Activated CD8-positive, alpha-beta memory T cell treated with anti-CD3 and anti-CD28 coated beads for 48 hours (primary cell): Measurements from ENCODE around the gene TNFSF4.
"Not testable (repeated sequence)": the region's sequence is repeated elsewhere in the genome, so short reads cannot be mapped to it uniquely, and the experiment has no call there.

Source experiments
- DNase-seq, 3 experiments: peaks; one replicate each; pipeline ENCODE4 v3.0.0-alpha.2; 2020; ENCODE audit warnings: low read depth in 2 of 3, low spot score in 2 of 3

Gene TNFSF4, protein sequence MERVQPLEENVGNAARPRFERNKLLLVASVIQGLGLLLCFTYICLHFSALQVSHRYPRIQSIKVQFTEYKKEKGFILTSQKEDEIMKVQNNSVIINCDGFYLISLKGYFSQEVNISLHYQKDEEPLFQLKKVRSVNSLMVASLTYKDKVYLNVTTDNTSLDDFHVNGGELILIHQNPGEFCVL

DNA sequence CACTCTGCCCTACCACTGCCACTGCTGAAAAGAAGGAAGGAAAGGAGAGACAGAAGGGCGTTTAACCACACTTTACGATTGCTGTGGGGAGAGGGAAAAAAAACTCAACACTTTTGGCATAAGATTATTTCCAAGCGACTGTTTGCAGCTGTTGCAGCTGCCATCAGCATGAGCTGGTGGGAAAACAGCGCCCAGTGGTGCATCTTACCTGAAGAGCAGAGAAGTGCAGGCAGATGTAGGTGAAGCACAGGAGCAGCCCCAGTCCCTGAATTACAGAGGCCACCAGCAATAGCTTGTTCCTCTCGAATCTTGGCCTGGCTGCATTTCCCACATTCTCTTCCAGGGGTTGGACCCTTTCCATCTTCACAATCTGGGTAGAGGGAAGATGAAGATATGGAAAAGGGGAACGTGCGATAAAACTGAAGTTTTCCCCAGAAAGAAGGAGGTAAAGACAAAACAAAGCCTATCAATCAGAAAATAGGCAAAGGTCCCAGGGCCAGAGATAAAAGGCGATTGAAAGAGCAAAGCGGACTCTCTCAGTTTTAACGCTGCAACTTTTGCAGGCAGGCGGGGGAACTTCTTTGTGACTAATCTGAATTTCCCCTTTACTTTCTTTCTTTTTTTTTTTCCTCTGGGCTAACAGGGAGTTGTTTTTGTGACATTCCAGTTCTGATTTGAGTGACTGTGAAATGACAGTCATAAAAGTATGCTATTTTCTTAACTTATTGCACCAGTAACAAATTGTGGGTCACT lies at the start of gene TNFSF4:
Gene TNFSF4, minus strand, starts transcription at position 516 of the 753 bp plus-strand sequence. Its CDS starts 155 bp downstream, at position 361.
- DNase-seq, result no peak

DNA sequence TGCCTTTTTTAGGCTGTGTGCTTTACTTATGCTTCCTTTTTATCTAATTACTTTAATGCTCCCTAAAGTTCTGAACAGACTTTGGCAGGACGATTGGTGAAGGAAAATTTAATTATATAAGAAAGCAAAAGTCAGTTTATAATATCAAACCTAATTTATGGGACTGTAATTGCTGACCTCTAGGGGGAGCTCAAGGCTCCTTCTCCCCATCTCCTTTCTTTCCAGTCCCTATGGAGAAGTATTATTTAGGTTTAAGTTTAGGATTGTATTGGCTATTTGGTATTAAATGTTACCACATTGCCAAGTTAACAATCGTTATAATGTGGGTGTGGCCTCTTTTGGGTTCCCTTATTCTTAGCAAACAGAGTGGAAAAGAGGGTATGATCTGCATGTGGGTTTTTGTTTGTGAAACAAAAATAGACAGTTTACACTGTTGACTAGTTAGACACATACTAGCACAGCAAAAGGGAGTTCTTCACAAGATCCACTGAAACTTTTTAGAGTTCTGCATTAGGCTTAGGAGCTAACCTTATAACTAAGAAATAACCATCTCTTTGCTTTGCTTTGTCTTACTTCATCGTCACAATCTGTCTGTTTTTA lies 48.2 kb upstream of the TNFSF4 start:
- DNase-seq, result no peak

DNA sequence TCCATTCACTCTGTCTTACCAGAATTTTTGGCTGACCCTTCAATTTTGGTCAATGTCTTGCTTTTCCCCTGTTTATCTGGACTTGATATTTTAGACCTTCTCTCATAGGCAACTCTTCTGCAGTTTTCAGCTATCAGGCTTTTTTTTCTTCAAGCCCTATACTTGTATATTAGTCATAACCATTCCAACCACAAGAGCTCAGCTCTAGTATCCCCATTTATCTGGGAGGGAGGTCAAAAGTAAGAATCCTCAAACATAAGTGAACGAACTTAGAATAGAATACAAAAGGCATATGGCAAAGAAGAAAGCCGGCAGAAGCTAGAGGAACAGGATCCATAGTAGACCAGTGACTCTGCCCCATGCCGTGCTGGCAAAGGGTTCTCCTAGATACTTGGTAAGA lies 45.9 kb upstream of the TNFSF4 start:
- no peak for DNase-seq

DNA sequence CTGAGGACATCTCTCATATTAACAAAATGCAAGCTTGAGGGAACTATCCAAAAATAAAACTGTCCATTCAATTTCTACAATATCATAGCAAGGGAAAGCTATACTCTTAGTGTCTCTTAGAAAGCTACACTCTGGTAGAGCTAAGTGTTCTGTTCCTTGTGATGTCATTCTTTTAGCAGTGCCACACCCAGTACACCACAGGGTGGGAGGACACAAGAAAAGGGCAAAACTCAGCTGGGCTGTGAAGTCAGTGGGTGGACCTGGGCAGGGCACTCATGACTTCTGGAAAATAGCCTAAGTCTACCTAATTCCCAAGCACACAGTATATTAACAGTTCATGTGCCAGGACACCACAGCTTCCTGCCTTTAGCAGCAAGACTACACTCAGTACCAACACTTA lies 42.2 kb upstream of the TNFSF4 start:
- DNase-seq, result no peak

DNA sequence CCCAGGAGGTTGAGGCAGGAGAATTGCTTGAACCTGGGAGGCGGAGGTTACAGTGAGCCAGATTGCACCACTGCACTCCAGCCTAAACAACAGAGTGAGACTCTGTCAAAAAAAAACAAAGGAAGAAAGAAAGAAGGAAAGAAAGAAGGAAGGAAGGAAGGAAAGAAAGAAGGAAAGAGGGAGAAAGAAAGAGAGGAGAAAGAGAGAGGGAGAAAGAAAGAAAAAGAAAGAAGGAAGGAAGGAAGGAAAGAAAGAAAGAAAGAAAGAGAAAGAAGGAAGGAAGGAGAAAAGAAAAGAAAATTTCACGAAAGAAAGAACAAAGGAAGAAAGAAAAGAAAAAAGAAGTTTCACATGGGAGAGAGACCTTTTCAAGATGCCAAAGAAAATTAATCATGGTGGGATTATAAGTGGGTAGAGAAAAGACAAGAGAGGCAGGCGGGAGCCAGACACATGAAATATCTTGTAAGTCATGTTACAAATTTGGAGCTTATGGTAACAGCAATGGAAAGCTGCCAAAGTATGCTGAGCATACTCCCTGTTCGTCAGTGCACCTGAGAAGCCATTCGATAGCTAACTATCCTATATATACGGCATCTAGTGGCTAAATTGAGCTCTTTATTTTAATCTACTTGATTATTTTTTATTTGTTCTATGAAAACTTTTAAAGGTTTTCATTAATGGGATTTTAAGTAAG lies 41.3 kb upstream of the TNFSF4 start:
- no peak for DNase-seq

DNA sequence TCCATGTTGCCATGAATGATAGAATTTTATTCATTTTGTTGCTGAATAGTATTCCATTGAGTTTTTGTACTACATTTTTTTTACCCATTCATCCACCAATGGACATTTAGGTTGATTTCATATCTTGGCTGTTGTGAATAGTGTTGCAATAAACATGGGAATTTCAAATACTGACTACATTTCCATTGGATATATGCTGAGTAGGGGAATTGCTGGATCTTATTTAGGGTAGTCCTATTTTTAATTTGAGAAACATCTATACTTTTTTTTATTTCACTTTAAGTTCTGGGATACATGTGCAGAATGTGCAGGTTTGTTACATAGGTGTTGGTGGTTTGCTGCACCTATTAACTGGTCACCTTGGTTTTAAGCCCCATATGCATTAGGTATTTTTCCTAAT lies 38.8 kb upstream of the TNFSF4 start:
- DNase-seq, result no peak

DNA sequence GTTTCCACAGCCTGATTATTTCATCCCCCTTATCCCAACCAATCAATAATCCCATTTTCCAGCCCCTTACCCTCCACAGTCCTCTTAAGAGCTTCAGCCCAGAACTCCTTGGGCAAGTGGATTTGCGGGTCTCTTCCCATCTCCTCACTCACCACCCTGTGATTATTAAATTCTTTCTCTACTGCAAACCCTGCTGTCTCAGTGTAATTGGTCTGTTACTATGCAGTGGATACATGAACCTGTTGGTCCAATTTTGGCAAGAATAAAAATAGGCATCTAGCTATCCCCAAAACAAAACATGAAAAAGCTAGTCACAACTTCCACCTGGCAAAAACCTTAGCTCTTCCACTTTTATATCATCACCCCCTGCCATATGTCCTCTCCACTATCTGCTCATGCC lies 36.2 kb upstream of the TNFSF4 start:
- no peak for DNase-seq

DNA sequence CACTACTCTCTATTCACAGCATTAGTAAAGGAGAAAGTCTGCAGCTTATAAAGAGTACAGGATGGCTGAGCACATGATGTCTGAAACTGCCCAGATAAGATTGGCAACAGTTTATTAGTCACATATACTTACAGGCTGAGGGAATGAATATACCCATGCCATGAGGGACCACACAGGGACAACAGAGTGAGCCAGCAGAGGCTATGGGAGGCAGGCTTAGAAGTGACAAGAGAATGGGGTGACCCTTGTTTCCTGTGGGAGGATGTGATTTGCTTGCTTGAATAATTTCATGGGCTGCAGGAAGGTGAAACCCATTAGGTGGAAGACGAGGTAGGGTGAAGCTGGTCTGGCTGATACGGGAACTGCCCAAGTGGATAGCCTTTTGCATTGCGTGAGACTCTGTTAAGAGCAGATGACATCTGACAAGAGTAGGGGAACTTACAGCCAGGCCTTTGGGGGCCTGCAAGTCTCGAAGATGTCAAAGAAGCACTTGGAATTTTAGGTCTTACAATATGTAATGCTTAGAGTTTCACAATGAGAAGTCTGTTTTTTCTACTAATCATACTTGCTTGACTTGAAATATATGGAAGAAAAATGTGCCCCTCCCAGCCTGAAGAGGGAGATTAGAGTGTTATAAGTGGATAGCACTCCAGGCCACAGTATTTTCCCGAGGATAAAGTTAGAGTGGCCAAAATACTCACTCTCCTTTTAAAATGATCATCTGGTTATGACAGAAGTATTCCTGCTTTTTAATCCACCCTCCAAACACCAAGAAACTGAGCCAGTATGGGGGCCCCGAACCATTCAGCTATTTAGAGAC lies 34.6 kb upstream of the TNFSF4 start:
- no peak for DNase-seq

DNA sequence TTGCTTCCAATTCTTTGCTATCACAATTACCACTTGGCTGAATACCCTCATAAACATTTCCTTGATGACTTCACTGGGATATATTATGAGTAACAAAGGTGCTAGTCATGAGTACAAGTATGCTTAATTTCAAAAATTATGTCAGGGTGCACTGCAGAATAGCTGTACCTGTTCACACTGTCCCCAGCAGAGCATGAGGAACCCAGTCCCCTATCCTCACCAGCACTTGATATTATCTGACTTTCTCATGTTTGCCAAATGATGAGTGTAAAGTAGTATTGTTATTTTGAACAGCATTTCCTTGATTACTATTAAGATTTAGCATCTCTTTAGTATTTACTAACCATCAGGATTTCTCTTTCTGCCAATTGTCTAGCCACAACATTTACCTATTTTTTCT lies 33.5 kb upstream of the TNFSF4 start:
- no peak for DNase-seq

DNA sequence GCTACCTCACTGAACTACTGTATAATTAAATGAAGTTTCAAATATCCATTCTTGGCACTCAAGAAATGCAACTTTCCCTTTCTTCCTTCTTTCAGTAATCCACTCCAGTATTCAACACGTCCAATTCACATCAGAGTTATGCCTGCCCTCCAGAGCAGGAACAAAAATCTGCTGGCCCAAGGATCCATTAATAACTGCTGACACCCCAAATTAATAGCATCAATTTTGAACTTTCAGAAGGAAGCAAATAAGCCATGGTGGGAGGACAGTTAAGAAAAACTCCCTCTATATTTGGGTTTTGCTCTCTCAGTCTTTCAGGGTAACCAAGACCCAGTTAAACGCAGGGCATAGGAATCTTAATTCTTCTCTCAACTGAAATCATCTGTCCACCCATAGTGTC lies 31.9 kb upstream of the TNFSF4 start:
- DNase-seq, result no peak

DNA sequence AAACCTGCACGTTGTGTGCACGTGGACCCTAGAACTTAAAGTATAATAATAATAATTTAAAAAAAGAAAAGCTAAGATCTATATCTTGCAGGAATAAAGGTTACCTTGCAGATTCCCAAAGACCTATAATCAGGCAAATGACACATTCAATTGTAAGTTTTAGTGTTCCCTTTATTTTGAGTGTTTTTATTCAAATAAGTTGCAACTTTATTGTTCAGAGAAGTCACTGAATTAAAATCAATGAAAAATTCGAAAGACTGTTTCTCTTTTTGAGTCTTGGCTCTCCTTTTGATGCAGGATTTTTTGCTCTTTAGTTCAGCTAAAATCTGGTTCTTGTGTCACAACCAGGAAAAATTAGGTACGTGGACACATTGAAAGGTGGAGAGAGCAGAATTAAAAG lies 27.8 kb upstream of the TNFSF4 start:
- DNase-seq, result no peak

DNA sequence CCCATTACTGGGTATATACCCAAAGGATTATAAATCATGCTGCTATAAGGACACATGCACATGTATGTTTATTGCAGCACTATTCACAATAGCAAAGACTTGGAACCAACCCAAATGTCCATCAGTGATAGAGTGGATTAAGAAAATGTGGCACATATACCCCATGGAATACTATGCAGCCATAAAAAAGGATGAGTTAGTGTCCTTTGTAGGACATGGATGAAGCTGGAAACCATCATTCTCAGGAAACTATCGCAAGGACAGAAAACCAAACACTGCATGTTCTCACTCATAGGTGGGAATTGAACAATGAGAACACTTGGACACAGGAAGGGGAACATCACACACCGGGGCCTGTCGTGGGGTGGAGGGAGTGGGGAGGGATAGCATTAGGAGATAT lies 27.3 kb upstream of the TNFSF4 start:
- not testable (repeated sequence) for DNase-seq

DNA sequence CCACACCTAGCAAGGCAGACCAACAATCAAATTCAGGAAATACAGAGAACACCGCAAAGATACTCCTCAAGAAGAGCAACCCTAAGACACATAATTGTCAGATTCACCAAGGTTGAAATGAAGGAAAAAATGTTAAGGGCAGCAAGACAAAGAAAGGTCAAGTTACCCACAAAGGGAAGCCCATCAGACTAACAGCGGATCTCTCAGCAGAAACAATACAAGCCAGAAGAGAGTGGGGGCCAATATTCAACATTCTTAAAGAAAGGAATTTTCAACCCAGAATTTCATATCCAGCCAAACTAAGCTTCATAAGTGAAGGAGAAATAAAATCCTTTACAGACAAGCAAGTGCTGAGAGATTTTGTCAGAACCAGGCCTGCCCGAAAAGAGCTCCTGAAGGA lies 21.9 kb upstream of the TNFSF4 start:
- not testable (repeated sequence) for DNase-seq

DNA sequence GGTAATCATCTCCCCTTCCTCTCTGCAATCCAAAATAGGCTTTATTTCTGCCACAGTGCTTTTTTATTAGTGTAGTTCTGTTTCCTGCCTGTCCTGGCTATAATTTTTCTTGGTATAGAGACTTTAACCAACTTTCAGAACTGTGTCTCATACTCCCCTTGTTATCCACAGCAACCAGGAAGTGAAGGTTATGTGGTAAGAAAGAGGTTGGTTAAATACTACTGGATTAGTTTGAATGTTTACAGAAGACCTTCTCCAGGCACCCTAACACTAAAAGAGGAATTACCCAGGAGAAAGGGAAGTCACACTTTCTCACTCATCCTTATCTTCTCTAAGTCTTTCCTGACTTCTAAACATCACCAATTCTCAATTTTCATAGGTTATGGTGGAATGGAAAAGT lies 17.8 kb upstream of the TNFSF4 start:
- DNase-seq, result no peak

DNA sequence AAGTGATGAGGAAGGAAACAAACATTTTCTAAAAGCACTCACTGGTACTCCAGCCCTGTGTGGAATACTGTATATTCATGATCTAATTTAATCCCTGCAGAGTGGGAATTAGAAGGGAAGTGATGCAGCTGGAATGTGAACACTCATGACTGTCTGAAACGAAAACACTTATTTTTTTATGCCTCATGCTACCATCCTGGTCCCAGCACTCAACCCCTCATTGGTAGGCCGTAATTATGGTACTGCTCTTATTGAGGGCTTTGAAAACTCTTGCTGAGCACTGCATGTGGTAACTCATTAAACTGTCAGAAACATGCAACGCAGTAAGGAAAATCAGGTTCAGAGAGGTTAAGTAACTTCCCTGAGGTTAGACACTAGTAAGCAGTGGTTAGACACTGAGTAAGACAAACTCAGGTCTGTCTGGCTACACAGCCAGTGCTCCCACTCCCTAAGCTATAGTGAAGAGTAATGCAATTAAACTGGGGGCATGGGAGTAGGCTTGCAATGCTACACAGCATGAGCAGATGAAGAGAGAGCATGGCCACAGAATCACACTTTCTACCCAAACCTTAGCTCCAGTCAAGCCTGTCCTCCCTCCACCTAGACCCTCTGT lies 17.3 kb upstream of the TNFSF4 start:
- DNase-seq, result no peak

DNA sequence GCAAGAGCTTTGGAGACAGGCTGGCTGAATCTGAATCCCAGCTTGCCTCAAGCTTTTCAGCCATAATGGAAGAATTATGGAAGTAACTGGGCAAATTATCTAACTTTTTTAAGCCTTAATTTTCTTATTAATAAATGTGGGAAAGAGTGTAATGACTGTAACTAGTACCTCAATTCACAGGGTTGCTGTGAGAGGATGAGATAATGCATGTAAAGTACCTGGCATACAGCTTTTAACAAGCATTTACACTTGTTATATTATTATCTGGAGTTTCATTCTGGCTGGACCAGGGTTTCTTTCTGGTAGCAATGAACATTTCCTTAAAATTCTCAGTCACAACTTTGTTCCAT lies 15.9 kb upstream of the TNFSF4 start:
- no peak for DNase-seq

DNA sequence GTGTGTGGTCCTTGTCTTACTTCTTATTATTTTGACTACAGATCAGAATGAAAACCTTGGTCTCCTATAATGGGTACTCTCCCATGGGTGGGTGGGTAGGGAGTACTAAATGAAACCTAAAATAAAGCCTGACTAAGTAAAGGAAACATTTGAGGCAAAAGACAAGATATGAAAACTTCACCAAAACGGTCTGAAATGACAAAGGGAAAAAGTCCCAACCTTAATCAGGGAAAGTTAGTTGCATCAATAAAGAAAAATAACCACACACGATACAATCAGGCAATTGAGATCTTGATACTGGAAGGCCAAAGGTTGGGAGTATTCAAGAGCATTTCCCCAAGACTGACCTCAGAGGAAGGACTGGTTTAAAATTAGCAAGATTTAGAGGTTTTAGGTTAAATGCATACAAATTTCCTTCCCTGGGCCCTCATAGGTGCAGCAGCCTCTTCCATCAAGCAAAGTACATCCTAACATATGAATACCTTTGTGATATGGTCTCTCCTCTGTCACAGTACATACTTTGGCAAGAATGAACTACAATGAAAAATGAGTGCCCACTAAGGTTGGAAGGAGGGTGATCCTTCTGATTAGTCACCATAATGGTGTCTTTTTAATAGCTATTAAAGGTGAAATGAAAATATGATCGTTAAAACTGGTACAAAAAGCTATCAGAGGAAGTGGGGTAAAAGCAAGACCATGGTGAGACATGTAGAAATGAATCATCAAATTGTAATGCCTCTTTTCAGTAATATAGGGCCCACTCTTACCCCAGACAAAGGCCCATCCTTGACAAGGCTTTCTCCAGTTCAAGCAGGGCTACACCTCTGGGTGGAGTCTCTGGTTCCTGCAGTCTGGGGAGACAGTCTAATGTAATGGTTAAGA lies 15.3 kb upstream of the TNFSF4 start:
- DNase-seq, result no peak

DNA sequence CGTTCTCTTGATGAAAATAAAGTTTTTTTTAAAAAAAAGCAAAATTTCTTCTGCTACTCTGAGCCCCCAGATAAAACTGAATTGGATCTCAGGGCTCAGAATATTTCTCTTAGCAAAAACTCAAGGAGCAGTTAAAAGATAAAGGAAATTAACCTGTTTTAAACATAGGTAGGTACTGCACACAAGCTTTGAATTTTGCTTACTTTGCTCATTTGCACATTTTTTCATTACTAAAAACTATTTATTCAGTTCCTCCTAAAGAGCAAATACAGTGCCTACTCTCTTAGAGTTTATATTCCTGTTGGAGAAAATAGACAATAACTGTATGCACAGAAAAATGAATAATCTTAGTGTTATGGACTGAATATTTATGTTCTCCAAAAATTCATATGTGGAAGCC lies 13.0 kb upstream of the TNFSF4 start:
- no peak for DNase-seq

DNA sequence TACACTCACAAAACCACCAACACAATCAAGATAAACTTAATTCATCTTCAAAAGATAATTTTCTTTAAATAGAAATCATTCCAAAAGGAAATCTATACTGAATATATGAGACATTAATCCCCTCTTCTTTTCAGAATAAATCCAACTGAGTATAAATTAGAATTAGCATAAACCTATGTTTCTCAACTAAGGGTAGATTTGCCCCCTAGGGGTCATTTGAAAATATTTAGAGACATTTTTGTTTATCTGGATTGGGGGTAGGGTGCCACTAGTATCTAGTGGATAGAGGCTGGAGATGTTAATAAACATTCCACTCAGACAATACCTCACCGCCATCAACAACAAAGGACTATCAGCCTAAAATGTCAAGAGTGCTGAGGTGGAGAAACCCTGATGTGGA lies 6.5 kb upstream of the TNFSF4 start:
- no peak for DNase-seq

DNA sequence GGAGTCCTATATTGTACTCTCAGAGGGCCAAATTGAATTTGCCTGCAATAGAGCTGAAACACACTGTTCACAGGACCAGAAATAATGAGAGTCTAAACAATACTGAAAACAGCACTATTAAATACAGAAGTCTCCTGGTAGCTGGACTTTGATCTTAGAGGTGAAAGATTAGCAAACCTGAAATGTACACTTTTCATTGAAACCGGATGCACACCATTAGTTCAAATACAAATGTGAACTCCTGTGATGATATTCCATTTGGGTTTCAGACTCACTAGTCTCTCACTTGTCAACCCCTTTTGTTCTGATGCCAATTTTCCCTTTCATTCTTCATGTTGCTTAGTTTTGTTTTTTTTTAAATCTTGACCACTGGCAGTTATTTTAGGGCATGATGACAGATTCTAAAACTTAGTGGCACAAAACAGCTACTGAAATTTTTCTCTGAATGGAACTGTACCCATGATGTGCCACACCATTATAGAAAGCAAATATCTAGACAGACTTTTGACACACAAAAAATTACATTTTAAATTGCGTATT lies 5.9 kb upstream of the TNFSF4 start:
- DNase-seq, result no peak
